Panc1 (cell line): ENCODE measurements around the gene AP3B2.

Source experiments
- POLR2AphosphoS5 ChIP-seq: IDR thresholded peaks from 2 replicates; pipeline ENCODE4 v1.6.1; 2012; ENCODE audit warnings: mild to moderate bottlenecking, low read depth, low read length, moderate library complexity
- REST ChIP-seq, 2 experiments: IDR thresholded peaks; 2 replicates each; pipeline ENCODE4 v1.6.1; 2011 to 2012; ENCODE audit warnings: low read depth in 2 of 2, control low read depth in 1 of 2, low read length in 1 of 2, mild to moderate bottlenecking in 1 of 2, moderate library complexity in 1 of 2; ENCODE audit not compliant: insufficient read depth in 1 of 2

- TF ChIP-seq REST (IDR thresholded peaks at IDR 0.05; ENCODE audit: insufficient read depth in 1 of 2, low read depth in 2 of 2, low read length in 1 of 2) (no peak), POLR2AphosphoS5 (no peak)
Measured at GRCh38 chr15:82697735-82698407, 11.8 kb downstream of the AP3B2 start.
